PC-3 (cell line): Measurements from ENCODE around the gene SOX18.

Source experiments
- CTCF ChIP-seq: fragments of 300-600 bp; sonication (generic); conservative IDR thresholded peaks from 2 replicates; pipeline ENCODE4 v1.5.1; 2017; ENCODE audit warnings: antibody characterized with exemption, low read depth, mild to moderate bottlenecking, low read length
- EZH2phosphoT487 ChIP-seq: fragments of 300-600 bp; sonication (generic); IDR thresholded peaks from 2 replicates; pipeline ENCODE4 v1.6.1; 2018; ENCODE audit warnings: mild to moderate bottlenecking, antibody characterized with exemption, low read length, borderline replicate concordance

DNA sequence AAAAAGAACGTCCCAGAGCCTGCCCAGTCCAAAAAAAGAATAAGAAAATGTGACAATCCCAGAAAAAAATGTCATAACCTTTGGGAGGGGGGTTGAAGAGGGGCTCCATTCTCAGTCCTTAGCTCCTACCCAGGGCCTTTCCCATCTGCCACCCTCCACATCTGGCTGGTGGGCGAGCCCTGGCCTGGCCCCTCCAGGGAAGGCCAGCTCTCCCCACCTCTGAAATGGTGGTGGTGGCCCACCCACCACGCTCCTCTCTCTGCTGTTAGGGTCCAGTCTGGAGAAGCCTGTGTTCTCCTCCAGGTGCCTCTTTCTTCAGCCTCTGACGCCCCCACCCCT lies 29.5 kb upstream of the SOX18 start:
- TF ChIP-seq CTCF, result no peak
- no peak for TF ChIP-seq EZH2phosphoT487
